K562 (cell line): ENCODE data around the gene ZNF566. TPM values are rescaled to one million over a fixed set of nuclear protein-coding genes. Genes with fewer than 3 reads are reported as not detected.
A peak's percentile ranks its signal among the peaks of the same experiment; 100 is the strongest.

Experiments
- ATAC-seq: fragments of 200-7000 bp; cut with Tn5 transposase; 3 replicates; pipeline ENCODE4 v1.9.1; 2020; ENCODE audit warnings: moderate library complexity
- BruUV-seq: library from RNA; stranded (reverse); fragments of 400-500 nt; replicated peaks from 2 replicates; lab custom pipeline; 2021; lab: Mats Ljungman, UMichigan
- CTCF ChIA-PET: fragments of 300-600 bp; formaldehyde crosslinking; extraction: SDS; loops from one replicate; lab custom pipeline; 2021; ENCODE audit warnings: low intra/inter-chr PET ratio; lab: Yijun Ruan, JAX
- POLR2A ChIA-PET: fragments of 300-600, 350-650 bp; sonication (Branson Sonifier 250); formaldehyde crosslinking; extraction: SDS; loops from one replicate; lab custom pipeline; 2021; ENCODE audit warnings: antibody characterized with exemption, inconsistent platforms; lab: Yijun Ruan, JAX
- DNase-seq, 4 experiments: peaks; one replicate each; pipeline versions ENCODE4 v3.0.0 to v3.0.0-alpha.2; 2011 to 2018; ENCODE audit warnings: low spot score in 3 of 4, mixed read lengths in 3 of 4; ENCODE audit errors: extremely low read depth in 1 of 4
- FAIRE-seq: peaks from 2 replicates; lab custom pipeline; 2011; peaks lifted over from hg19 to GRCh38; lab: Jason Lieb, UNC
- H2AFZ ChIP-seq: 2 replicates; pipeline ENCODE4 v1.6.0; 2011; ENCODE audit warnings: low read depth, low read length, control low read depth, inconsistent platforms
- H3K27ac ChIP-seq: fragments of 200-600 bp; 3 replicates; pipeline ENCODE4 v1.8.0; 2011; ENCODE audit warnings: low read depth, mild to moderate bottlenecking, control low read depth, inconsistent platforms, low read length, moderate library complexity, mixed read lengths; ENCODE audit errors: extremely low read depth
- H3K27me3 ChIP-seq, 2 experiments: fragments of 300-600 bp in 1 of 2; 2 replicates in 1 of 2; 3 replicates in 1 of 2; pipeline versions ENCODE4 v1.6.0 to v1.8.0; 2011; ENCODE audit warnings: inconsistent platforms in 2 of 2, low read length in 2 of 2, mild to moderate bottlenecking in 1 of 2, mixed read lengths in 1 of 2, moderate library complexity in 1 of 2; ENCODE audit not compliant: control insufficient read depth in 2 of 2, insufficient read depth in 2 of 2
- H3K36me3 ChIP-seq: fragments of 300-600 bp; 3 replicates; pipeline ENCODE4 v1.8.0; 2011; ENCODE audit warnings: mild to moderate bottlenecking, low read length, inconsistent platforms; ENCODE audit not compliant: control insufficient read depth, insufficient read depth
- H3K4me1 ChIP-seq, 2 experiments: fragments of 200-600 bp in 1 of 2; replicated peaks in 1 of 2; 2 replicates in 1 of 2; 3 replicates in 1 of 2; pipeline versions ENCODE4 v1.5.1 to v1.8.0; 2011; ENCODE audit warnings: inconsistent platforms in 2 of 2, low read length in 2 of 2, mild to moderate bottlenecking in 1 of 2, mixed read lengths in 1 of 2, moderate library complexity in 1 of 2; ENCODE audit not compliant: control insufficient read depth in 2 of 2, insufficient read depth in 2 of 2
- H3K4me2 ChIP-seq: 2 replicates; pipeline ENCODE4 v1.6.1; 2011; ENCODE audit warnings: low read length, control low read depth, inconsistent platforms, mixed read lengths; ENCODE audit not compliant: insufficient read depth
- H3K4me3 ChIP-seq: fragments of 200-600 bp; sonication (generic), shearing (Covaris generic); 2 replicates; pipeline ENCODE4 v1.5.1; 2016; ENCODE audit warnings: control low read depth, inconsistent platforms
- H3K79me2 ChIP-seq: fragments of 200-600 bp; 3 replicates; pipeline ENCODE4 v1.8.0; 2011; ENCODE audit warnings: low read length, inconsistent platforms; ENCODE audit not compliant: control insufficient read depth, insufficient read depth
- H3K9ac ChIP-seq, 2 experiments: 2 replicates each; pipeline versions ENCODE4 v1.6.0 to v1.6.1; 2011; ENCODE audit warnings: low read depth in 2 of 2, low read length in 2 of 2, control low read depth in 1 of 2, inconsistent platforms in 1 of 2, mild to moderate bottlenecking in 1 of 2, mixed read lengths in 1 of 2; ENCODE audit not compliant: insufficient read depth in 1 of 2
- H3K9me1 ChIP-seq: one replicate; pipeline ENCODE4 v1.6.0; 2011; ENCODE audit warnings: inconsistent platforms, mild to moderate bottlenecking, low read length, moderate library complexity; ENCODE audit not compliant: control insufficient read depth, insufficient read depth
- H3K9me3 ChIP-seq: replicated peaks from 2 replicates; pipeline ENCODE4 v1.5.1; 2011; ENCODE audit warnings: low read depth, low read length, inconsistent platforms; ENCODE audit not compliant: control insufficient read depth, insufficient read depth
- H4K20me1 ChIP-seq: replicated peaks from 2 replicates; pipeline ENCODE4 v1.6.1; 2011; ENCODE audit warnings: low read length, inconsistent platforms, mixed read lengths; ENCODE audit not compliant: control insufficient read depth, insufficient read depth
- ADNP ChIP-seq: fragments of 200-800 bp; sonication (Bioruptor generic); IDR thresholded peaks from 2 replicates; pipeline ENCODE4 v1.6.1; 2016; ENCODE audit warnings: missing genetic modification characterization, missing compliant biosample characterization
- BHLHE40 ChIP-seq: IDR thresholded peaks from 2 replicates; pipeline ENCODE4 v1.6.1; 2011; ENCODE audit warnings: low read length, improper control_type of control experiment
- CBX8 ChIP-seq: fragments of 200-600 bp; sonication (generic); IDR thresholded peaks from 2 replicates; pipeline ENCODE4 v1.6.1; 2012; ENCODE audit warnings: borderline replicate concordance, mixed run types, low read depth, mild to moderate bottlenecking, moderate library complexity, mixed read lengths, low read length, control low read depth, inconsistent platforms; ENCODE audit not compliant: poor library complexity, severe bottlenecking; ENCODE audit errors: extremely low read depth
- CHD1 ChIP-seq: fragments of 200-600 bp; sonication (generic); IDR thresholded peaks from one replicate; pipeline ENCODE4 v1.6.1; 2012; ENCODE audit warnings: mild to moderate bottlenecking, moderate library complexity, low read length, inconsistent platforms
- HMGN3 ChIP-seq: IDR thresholded peaks from 2 replicates; pipeline ENCODE4 v1.6.1; 2011; ENCODE audit warnings: borderline replicate concordance, low read depth, mild to moderate bottlenecking, mixed read lengths, low read length; ENCODE audit not compliant: insufficient read length; ENCODE audit errors: extremely low read depth
- ILF3 ChIP-seq: fragments of 450-650 bp; IDR thresholded peaks from 2 replicates; pipeline ENCODE4 v1.6.1; 2018; ENCODE audit warnings: antibody characterized with exemption, mild to moderate bottlenecking, moderate library complexity, borderline replicate concordance
- KLF1 ChIP-seq: fragments of 450-650 bp; IDR thresholded peaks from 2 replicates; pipeline ENCODE4 v1.6.1; 2016; ENCODE audit warnings: missing genetic modification characterization, missing compliant biosample characterization
- MAFF ChIP-seq: IDR thresholded peaks from 2 replicates; pipeline ENCODE4 v1.6.1; 2012; ENCODE audit warnings: low read length, improper control_type of control experiment
- MAFG ChIP-seq: fragments of 450-650 bp; conservative IDR thresholded peaks from 2 replicates; pipeline ENCODE4 v1.6.1; 2016; ENCODE audit warnings: missing genetic modification characterization, missing compliant biosample characterization
- NCOR1 ChIP-seq: fragments of 450-650 bp; IDR thresholded peaks from 2 replicates; pipeline ENCODE4 v1.6.1; 2016; ENCODE audit warnings: mild to moderate bottlenecking, moderate library complexity
- PHF8 ChIP-seq: fragments of 200-600 bp; sonication (generic); IDR thresholded peaks from 2 replicates; pipeline ENCODE4 v1.6.1; 2012; ENCODE audit warnings: mixed run types, mild to moderate bottlenecking, inconsistent platforms, low read length, moderate library complexity, borderline replicate concordance
- POLR2AphosphoS2 ChIP-seq: IDR thresholded peaks from 2 replicates; pipeline ENCODE4 v1.6.1; 2012; ENCODE audit warnings: low read length, improper control_type of control experiment
- RBFOX2 ChIP-seq: fragments of 200-400 bp; formaldehyde crosslinking; IDR thresholded peaks from 2 replicates; pipeline ENCODE4 v1.6.1; 2017; ENCODE audit warnings: low read depth, mild to moderate bottlenecking, low read length, moderate library complexity
- RCOR1 ChIP-seq, 2 experiments: IDR thresholded peaks; 2 replicates each; pipeline ENCODE4 v1.6.1; 2012; ENCODE audit warnings: low read depth in 2 of 2, low read length in 2 of 2, borderline replicate concordance in 1 of 2, improper control_type of control experiment in 1 of 2
- SRF ChIP-seq, 2 experiments: fragments of 250-450, 450-650 bp in 1 of 2; sonication (Bioruptor Pico) in 1 of 2; sonication (generic) in 1 of 2; formaldehyde crosslinking; IDR thresholded peaks; 2 replicates each; pipeline versions ENCODE4 v1.5.0 to v1.5.1; 2020 to 2022; ENCODE audit warnings: mild to moderate bottlenecking in 1 of 2, missing genetic modification reagents in 1 of 2
- SRSF3 ChIP-seq: fragments of 200-400 bp; formaldehyde crosslinking; IDR thresholded peaks from 2 replicates; pipeline ENCODE4 v1.6.1; 2016; ENCODE audit warnings: mild to moderate bottlenecking, low read length, moderate library complexity; ENCODE audit not compliant: insufficient read depth
- TAF15 ChIP-seq: fragments of 200-400 bp; formaldehyde crosslinking; IDR thresholded peaks from 2 replicates; pipeline ENCODE4 v1.6.1; 2017; ENCODE audit warnings: mild to moderate bottlenecking, low read depth, low read length, moderate library complexity
- ZBTB7A ChIP-seq: IDR thresholded peaks from 2 replicates; pipeline ENCODE4 v1.6.1; 2011; ENCODE audit warnings: low read depth, mild to moderate bottlenecking, low read length, moderate library complexity, borderline replicate concordance; ENCODE audit not compliant: control insufficient read depth
- ZC3H4 ChIP-seq: sonication (generic); formaldehyde crosslinking; IDR thresholded peaks from 2 replicates; pipeline ENCODE4 v1.9.0; 2021; ENCODE audit warnings: missing genetic modification reagents, borderline replicate concordance
- ZNF57 ChIP-seq: fragments of 450-650 bp; formaldehyde crosslinking; IDR thresholded peaks from 2 replicates; pipeline ENCODE4 v1.4.0; 2020; ENCODE audit warnings: mild to moderate bottlenecking, moderate library complexity
- WGBS: fragments of 100-300 bp; shearing (Covaris generic); methylation state at CpG from one replicate; pipeline ENCODE4 v1.1.6; 2016; ENCODE audit warnings: low coverage, mixed read lengths; ENCODE audit not compliant: insufficient coverage; ENCODE audit errors: missing lambda C conversion rate; 5-methylcytosine and 5-hydroxymethylcytosine counted together
- in situ Hi-C: fragments of 300-500 bp; cut with MboI; formaldehyde crosslinking; loops from 4 replicates; pipeline ENCODE4 v1.15.0; 2018; ENCODE audit warnings: inconsistent platforms, mixed read lengths
- intact Hi-C: fragments of 100-400 bp; cut with micrococcal nuclease; formaldehyde crosslinking; loops from 2 replicates; pipeline ENCODE4 v1.14.2; 2022
- polyA plus RNA-seq, 8 experiments: library from polyadenylated mRNA; depleted of rRNA in 4 of 8; stranded (reverse) in 5 of 8; unstranded in 3 of 8; fragments of >200 nt; fragmentation: Nextera tagmentation in 2 of 8; fragmentation: Illumina TruSeq in 1 of 8; extraction: Ambion mirVana in 2 of 8; extraction: Trizol in 1 of 8; gene quantifications; 2 replicates each; pipeline versions ENCODE4 v1.2.1 to v1.2.3, GENCODE V29; 2011 to 2014; ENCODE audit warnings: inconsistent platforms in 1 of 8, missing spikeins in 1 of 8
- total RNA-seq, 7 experiments: library from RNA; depleted of rRNA in 6 of 7; stranded (reverse); fragments of >200 nt in 6 of 7; fragmentation: Illumina TruSeq in 2 of 7; extraction: Trizol in 2 of 7; gene quantifications; 2 replicates each; pipeline versions ENCODE4 v1.2.1 to v1.2.3, GENCODE V29; 2011 to 2021; ENCODE audit warnings: low replicate concordance in 1 of 7
- TF ChIP-seq, protein P1 (sequence below): fragments of 250-450 bp; sonication (Bioruptor Pico); IDR thresholded peaks from 2 replicates; pipeline ENCODE4 v1.4.0; 2020; ENCODE audit warnings: borderline replicate concordance

The ZNF566 gene
- total and polyA plus RNA-seq, 9 of the 15 experiments (the other 6 are each of a cell fraction or from before 2014, with no cell fraction given) = 5.5 to 11.4 (median 9.7) TPM

GRCh38 chr19:36527873-36528193 is 38.5 kb upstream of the ZNF566 start:
- peak overlapping the region; percentile 72 for H3K4me3 ChIP-seq
- peaks cover 29% of the 10 kb centered on the region for H3K79me2 ChIP-seq
- peaks cover 3 to 4% of the 10 kb centered on the region in 2 experiments; a peak in 3 of 5 replicates for H3K4me1 ChIP-seq
- peak overlapping the region; percentile 94 to 97 for H3K9ac ChIP-seq
- no TSS peak for BruUV-seq
- peak overlapping the region; percentile 100 for H2AFZ ChIP-seq
- DNase-seq = no peak
- no peaks in the 10 kb centered on the region for H3K27me3 ChIP-seq
- FAIRE-seq = peak; percentile 11
- peak overlapping the region; percentile 99 for H3K27ac ChIP-seq
- no peaks in the 10 kb centered on the region for H4K20me1 ChIP-seq
- ATAC-seq = no peak
- in situ Hi-C loops (no loop called here), intact Hi-C loops (loop anchor here (1.0 kb wide), 1 partner anchor 45 kb away; the partner anchor contains the start of gene ZNF529)
- peak overlapping the region; percentile 99 for H3K4me2 ChIP-seq
- H3K9me1 ChIP-seq = no peaks in the 10 kb centered on the region
- H3K36me3 ChIP-seq = peaks cover 12% of the 10 kb centered on the region; the same call in 2 of the 3 replicates
- CTCF ChIA-PET = no interaction called here
- POLR2A ChIA-PET = interaction anchor here (1.1 to 2.3 kb wide), 3 partner anchors 13 to 38 kb away, joined by 3 to 10 read pairs (median 8); partner anchors contain the start of gene ZNF566
- H3K9me3 ChIP-seq = no peaks in the 10 kb centered on the region; the same call in 1 of the 2 replicates
- WGBS = 2% methylated on average over 10 of the region's 13 CpGs
- TF ChIP-seq HMGN3 = no peak
- TF ChIP-seq CHD1 = peak; percentile 24
- no peak for TF ChIP-seq SRF (CRISPR knock-in tag; IDR thresholded peaks at IDR 0.05)
- no peak for TF ChIP-seq TAF15
- no peak for TF ChIP-seq SRSF3
- TF ChIP-seq ADNP (tag) = no peak
- TF ChIP-seq ZBTB7A = peak; percentile 30; the same call in 1 of the 2 replicates
- TF ChIP-seq BHLHE40 = no peak
- no peak for TF ChIP-seq RCOR1 (IDR thresholded peaks at IDR 0.05; ENCODE audit: borderline replicate concordance in 1 of 2, low read depth in 2 of 2, low read length in 2 of 2)
- no peak for TF ChIP-seq ILF3
- no peak for TF ChIP-seq MAFG (tag)
- no peak for TF ChIP-seq MAFF
- TF ChIP-seq, protein P1, sequence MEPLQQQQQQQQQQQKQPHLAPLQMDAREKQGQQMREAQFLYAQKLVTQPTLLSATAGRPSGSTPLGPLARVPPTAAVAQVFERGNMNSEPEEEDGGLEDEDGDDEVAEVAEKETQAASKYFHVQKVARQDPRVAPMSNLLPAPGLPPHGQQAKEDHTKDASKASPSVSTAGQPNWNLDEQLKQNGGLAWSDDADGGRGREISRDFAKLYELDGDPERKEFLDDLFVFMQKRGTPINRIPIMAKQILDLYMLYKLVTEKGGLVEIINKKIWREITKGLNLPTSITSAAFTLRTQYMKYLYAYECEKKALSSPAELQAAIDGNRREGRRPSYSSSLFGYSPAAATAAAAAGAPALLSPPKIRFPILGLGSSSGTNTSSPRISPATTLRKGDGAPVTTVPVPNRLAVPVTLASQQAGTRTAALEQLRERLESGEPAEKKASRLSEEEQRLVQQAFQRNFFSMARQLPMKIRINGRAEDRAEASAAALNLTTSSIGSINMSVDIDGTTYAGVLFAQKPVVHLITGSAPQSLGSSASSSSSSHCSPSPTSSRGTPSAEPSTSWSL = no peak
- no peak for TF ChIP-seq CBX8
- TF ChIP-seq ZC3H4 (CRISPR knock-in tag) = no peak
- no peak for TF ChIP-seq ZNF57 (CRISPR knock-in tag)
- no peak for TF ChIP-seq KLF1 (tag)
- TF ChIP-seq POLR2AphosphoS2 = no peak
- no peak for TF ChIP-seq RBFOX2
- no peak for TF ChIP-seq PHF8
- no peak for TF ChIP-seq NCOR1
